ENCODE results near the gene LRFN2. TPM values are rescaled to one million over a fixed set of nuclear protein-coding genes. Genes with fewer than 3 reads are reported as not detected.

Gene LRFN2
- total RNA-seq, 2 experiments from 2014 or later, result not detected

DNA sequence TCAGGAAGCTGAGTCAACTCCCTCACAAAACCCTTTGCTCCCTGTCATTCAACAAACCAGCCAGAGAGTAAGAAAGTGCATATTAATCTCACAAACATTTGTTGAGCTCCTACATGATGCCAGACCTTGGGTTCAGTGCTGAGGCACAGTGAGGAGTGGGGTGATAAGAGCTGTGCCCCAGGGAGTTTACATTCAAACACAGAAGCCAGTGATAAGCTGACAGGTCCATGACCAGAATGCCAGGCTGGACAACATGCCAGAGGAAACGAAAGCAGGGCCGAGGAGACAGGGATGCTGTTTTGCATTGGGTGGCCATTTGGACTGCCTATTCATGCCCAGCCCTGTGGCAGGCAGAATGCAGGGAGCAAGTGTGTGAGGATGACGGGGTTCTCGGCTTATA lies 76.7 kb downstream of the LRFN2 start:
- H3K27ac ChIP-seq (ENCODE audit: low read depth in 1 of 2, low read length in 2 of 2), result no peak overlapping the region
- H3K9me3 ChIP-seq (ENCODE audit: control insufficient read depth in 1 of 2, insufficient read depth in 1 of 2, low read length in 2 of 2), result no peaks in the 10 kb centered on the region
- Mint-ChIP-seq H3K27ac (no peak overlapping the region), H3K27me3 (no peaks in the 10 kb centered on the region), H3K4me1 (ENCODE audit: low read depth) (no peaks in the 10 kb centered on the region), H3K9me3 (no peaks in the 10 kb centered on the region), H3K36me3 (ENCODE audit: low read depth) (no peaks in the 10 kb centered on the region), H3K4me3 (no peak overlapping the region)
- ChIA-PET CTCF (no interaction called here), POLR2A (no interaction called here)
- H3K4me1 ChIP-seq (ENCODE audit: insufficient read depth, low read length), result no peaks in the 10 kb centered on the region
- no peak overlapping the region for H3K4me3 ChIP-seq (ENCODE audit: low read length)
- no peaks in the 10 kb centered on the region for H3K36me3 ChIP-seq (ENCODE audit: insufficient read depth, low read length)
- no peaks in the 10 kb centered on the region for H3K27me3 ChIP-seq (ENCODE audit: control insufficient read depth in 1 of 2, insufficient read depth in 2 of 2, low read length in 2 of 2)
- no peak for DNase-seq
- no peak for ATAC-seq (ENCODE audit: poor library complexity)
- intact Hi-C loops (cut with DNase I, micrococcal nuclease), result no loop called here
- TF ChIP-seq, protein P1, sequence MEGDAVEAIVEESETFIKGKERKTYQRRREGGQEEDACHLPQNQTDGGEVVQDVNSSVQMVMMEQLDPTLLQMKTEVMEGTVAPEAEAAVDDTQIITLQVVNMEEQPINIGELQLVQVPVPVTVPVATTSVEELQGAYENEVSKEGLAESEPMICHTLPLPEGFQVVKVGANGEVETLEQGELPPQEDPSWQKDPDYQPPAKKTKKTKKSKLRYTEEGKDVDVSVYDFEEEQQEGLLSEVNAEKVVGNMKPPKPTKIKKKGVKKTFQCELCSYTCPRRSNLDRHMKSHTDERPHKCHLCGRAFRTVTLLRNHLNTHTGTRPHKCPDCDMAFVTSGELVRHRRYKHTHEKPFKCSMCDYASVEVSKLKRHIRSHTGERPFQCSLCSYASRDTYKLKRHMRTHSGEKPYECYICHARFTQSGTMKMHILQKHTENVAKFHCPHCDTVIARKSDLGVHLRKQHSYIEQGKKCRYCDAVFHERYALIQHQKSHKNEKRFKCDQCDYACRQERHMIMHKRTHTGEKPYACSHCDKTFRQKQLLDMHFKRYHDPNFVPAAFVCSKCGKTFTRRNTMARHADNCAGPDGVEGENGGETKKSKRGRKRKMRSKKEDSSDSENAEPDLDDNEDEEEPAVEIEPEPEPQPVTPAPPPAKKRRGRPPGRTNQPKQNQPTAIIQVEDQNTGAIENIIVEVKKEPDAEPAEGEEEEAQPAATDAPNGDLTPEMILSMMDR (IDR thresholded peaks at IDR 0.05), result no peak

DNA sequence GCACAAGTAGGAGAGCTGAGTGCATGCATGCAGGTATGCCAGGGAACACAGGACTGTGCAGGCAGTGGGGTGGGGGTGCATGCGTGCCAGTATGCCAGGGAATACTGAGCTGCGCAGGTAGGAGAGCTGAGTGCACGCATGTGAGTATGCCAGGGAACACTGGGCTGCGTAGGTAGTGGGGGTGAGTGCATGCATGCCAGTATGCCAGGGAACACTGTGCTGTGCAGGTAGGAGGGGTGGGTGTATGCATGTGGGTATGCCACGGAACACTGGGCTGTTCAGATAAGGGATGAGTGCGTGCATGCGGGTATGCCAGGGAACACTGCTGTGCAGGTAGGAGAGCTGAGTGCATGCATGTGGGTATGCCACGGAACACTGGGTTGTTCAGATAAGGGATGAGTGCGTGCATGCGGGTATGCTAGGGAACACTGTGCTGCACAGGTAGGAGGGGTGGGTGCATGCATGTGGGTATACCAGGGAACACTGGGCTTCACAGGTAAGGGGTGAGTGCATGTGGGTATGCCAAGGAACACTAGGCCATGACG lies 77.4 kb downstream of the LRFN2 start:
- TF ChIP-seq, protein P1 (IDR thresholded peaks at IDR 0.05), result no peak
- Mint-ChIP-seq H3K9me3 (no peaks in the 10 kb centered on the region), H3K4me1 (ENCODE audit: low read depth) (no peaks in the 10 kb centered on the region), H3K27me3 (no peaks in the 10 kb centered on the region), H3K27ac (no peak overlapping the region), H3K36me3 (ENCODE audit: low read depth) (no peaks in the 10 kb centered on the region), H3K4me3 (no peak overlapping the region)
- no peaks in the 10 kb centered on the region for H3K9me3 ChIP-seq (ENCODE audit: control insufficient read depth in 1 of 2, insufficient read depth in 1 of 2, low read length in 2 of 2)
- H3K4me1 ChIP-seq (ENCODE audit: insufficient read depth, low read length), result no peaks in the 10 kb centered on the region
- H3K27ac ChIP-seq (ENCODE audit: low read depth in 1 of 2, low read length in 2 of 2), result no peak overlapping the region
- no peaks in the 10 kb centered on the region for H3K36me3 ChIP-seq (ENCODE audit: insufficient read depth, low read length)
- ATAC-seq (ENCODE audit: poor library complexity) (no peak), DNase-seq (no peak)
- H3K27me3 ChIP-seq (ENCODE audit: control insufficient read depth in 1 of 2, insufficient read depth in 2 of 2, low read length in 2 of 2), result no peaks in the 10 kb centered on the region
- intact Hi-C loops (cut with DNase I, micrococcal nuclease), result no loop called here
- POLR2A ChIA-PET, result interaction anchor here (0.7 kb wide), 1 partner anchor 178 kb away, joined by 3 read pairs; no protein-coding TSS in a partner anchor
- CTCF ChIA-PET, result no interaction called here
- no peak overlapping the region for H3K4me3 ChIP-seq (ENCODE audit: low read length)

DNA sequence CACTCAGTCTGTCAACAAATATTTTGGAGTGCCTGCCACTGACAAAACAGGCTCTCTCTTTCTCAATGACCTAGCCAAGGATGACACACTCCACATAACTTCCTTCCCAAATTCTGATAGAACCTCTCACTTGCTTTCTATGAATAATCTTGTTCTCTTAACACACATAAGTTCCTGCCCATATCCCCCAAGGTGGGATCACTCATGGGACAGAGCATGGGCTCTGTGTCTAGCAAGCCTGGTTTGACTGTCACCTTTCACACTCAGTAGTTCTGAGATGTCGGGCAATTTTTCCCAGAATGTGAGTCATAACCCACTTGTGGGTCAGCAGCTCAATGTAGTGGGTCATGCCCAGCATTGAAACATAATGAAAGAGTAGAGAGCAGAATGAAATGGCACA lies 78.1 kb downstream of the LRFN2 start:
- TF ChIP-seq, protein P1 (IDR thresholded peaks at IDR 0.05), result no peak
- Histone ChIP-seq H3K27me3 (ENCODE audit: control insufficient read depth in 1 of 2, insufficient read depth in 2 of 2, low read length in 2 of 2) (no peaks in the 10 kb centered on the region), H3K4me1 (ENCODE audit: insufficient read depth, low read length) (no peaks in the 10 kb centered on the region), H3K9me3 (ENCODE audit: control insufficient read depth in 1 of 2, insufficient read depth in 1 of 2, low read length in 2 of 2) (no peaks in the 10 kb centered on the region), H3K4me3 (ENCODE audit: low read length) (no peak overlapping the region), H3K36me3 (ENCODE audit: insufficient read depth, low read length) (no peaks in the 10 kb centered on the region), H3K27ac (ENCODE audit: low read depth in 1 of 2, low read length in 2 of 2) (no peak overlapping the region)
- H3K27ac Mint-ChIP-seq, result no peak overlapping the region
- no peaks in the 10 kb centered on the region for H3K9me3 Mint-ChIP-seq
- ChIA-PET POLR2A (no interaction called here), CTCF (no interaction called here)
- intact Hi-C loops (cut with DNase I, micrococcal nuclease), result no loop called here
- no peak for ATAC-seq (ENCODE audit: poor library complexity)
- no peak overlapping the region for H3K4me3 Mint-ChIP-seq
- no peaks in the 10 kb centered on the region for H3K4me1 Mint-ChIP-seq (ENCODE audit: low read depth)
- H3K27me3 Mint-ChIP-seq, result no peaks in the 10 kb centered on the region
- H3K36me3 Mint-ChIP-seq (ENCODE audit: low read depth), result no peaks in the 10 kb centered on the region
- no peak for DNase-seq
